ENCODE results near the gene ATP5PO. TPM values are rescaled to one million over a fixed set of nuclear protein-coding genes. Genes with fewer than 3 reads are reported as not detected.
"Not testable (repeated sequence)": the region's sequence is repeated elsewhere in the genome, so short reads cannot be mapped to it uniquely, and the experiment has no call there.

The ATP5PO gene
- total and polyA plus RNA-seq, 5 donors = 538 to 1,692 (median 608) TPM

DNA sequence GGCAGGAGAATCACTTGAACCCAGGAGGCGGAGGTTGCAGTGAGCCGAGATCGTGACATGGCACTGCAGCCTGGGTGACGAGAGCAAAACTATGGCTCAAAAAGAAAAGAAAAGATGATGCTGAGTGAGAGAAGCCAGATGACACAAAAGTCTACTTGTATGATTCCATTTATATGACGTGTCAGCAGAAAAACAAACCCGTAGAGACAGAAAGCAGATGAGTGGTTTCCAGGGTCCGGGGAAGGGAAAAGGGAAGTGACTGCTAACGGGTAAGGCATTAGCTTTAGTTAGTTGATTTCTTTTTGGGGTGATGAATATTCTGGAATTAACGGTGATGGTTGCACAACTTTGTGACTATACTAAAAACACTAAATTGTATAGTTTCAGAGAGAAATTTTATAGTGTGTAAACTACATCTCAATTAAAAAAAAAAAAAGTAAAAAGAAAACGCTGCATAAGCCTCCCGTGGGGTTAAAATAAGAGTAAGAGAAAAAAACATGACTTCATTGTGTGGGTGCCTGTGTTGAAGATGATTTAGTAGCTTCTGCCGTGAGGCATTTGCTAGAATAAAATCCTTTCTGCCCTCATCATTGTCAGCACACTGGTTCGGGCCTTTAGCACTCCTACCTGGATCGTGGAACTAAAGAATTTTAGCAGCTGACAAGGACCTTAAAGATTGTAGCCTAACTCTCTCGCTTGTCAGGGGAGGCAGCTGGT lies 24.7 kb upstream of the ATP5PO start:
- no peaks in the 10 kb centered on the region for H3K9me3 ChIP-seq (ENCODE audit: control insufficient read depth, low read length)
- no peaks in the 10 kb centered on the region for H3K27me3 ChIP-seq (ENCODE audit: control insufficient read depth, insufficient read depth)
- DNase-seq (no peak), ATAC-seq (no peak)
- WGBS = 77% methylated on average over 15 of the region's 15 CpGs
- H3K4me1 ChIP-seq (ENCODE audit: control insufficient read depth, insufficient read depth, low read length) = peaks cover 3% of the 10 kb centered on the region
- intact Hi-C loops (cut with DNase I) = loop anchor here in 3 of 4 donors (10.0 kb wide), 3 partner anchors 64 to 264 kb away; partner anchors contain the start of genes MRPS6 (in 2 of the 3) and SLC5A3 (in 2 of the 3)
- peak overlapping the region; percentile 53 for H3K27ac ChIP-seq (ENCODE audit: low read length)
- no peak overlapping the region for H3K4me3 ChIP-seq (ENCODE audit: low read length)

GRCh38 chr21:33939226-33939625 lies 23.6 kb upstream of the ATP5PO start:
- intact Hi-C loops (cut with DNase I) = loop anchor here in 1 of 4 donors (10.0 kb wide), 1 partner anchor 136 kb away; the partner anchor contains the start of genes MRPS6 and SLC5A3
- ATAC-seq (no peak), DNase-seq (no peak)
- H3K27me3 ChIP-seq (ENCODE audit: control insufficient read depth, insufficient read depth) = no peaks in the 10 kb centered on the region
- no peak overlapping the region for H3K27ac ChIP-seq (ENCODE audit: low read length)
- no peak overlapping the region for H3K4me3 ChIP-seq (ENCODE audit: low read length)
- WGBS = 65% methylated on average over 3 of the region's 3 CpGs
- no peaks in the 10 kb centered on the region for H3K9me3 ChIP-seq (ENCODE audit: control insufficient read depth, low read length)
- H3K4me1 ChIP-seq (ENCODE audit: control insufficient read depth, insufficient read depth, low read length) = peaks cover 3% of the 10 kb centered on the region

DNA sequence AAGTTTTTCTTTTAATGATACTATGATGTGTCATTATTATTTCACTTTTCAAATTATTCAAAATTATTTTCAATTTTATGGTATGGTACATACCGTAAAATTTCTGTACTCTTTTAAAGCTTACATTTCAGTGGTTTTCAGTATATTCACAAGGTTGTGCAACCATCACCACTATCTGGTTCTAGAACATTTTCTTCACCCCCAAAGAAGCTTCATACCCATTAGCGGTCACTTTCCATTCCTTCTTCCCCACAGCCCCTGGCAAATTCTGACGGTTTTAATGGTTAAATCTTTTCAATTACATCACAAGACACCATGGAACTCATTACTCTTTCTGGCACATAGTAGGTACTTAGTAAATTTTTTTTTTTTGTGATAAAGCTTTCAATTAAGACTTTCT lies 22.8 kb upstream of the ATP5PO start:
- Histone ChIP-seq H3K27me3 (ENCODE audit: control insufficient read depth, insufficient read depth) (no peaks in the 10 kb centered on the region), H3K4me3 (ENCODE audit: low read length) (no peak overlapping the region), H3K4me1 (ENCODE audit: control insufficient read depth, insufficient read depth, low read length) (peaks cover 3% of the 10 kb centered on the region), H3K9me3 (ENCODE audit: control insufficient read depth, low read length) (no peaks in the 10 kb centered on the region), H3K27ac (ENCODE audit: low read length) (no peak overlapping the region)
- intact Hi-C loops (cut with DNase I) = loop anchor here in 1 of 4 donors (10.0 kb wide), 1 partner anchor 136 kb away; the partner anchor contains the start of genes MRPS6 and SLC5A3
- DNase-seq = no peak
- ATAC-seq = no peak
- WGBS = 88% methylated on average over 3 of the region's 3 CpGs

- H3K9me3 ChIP-seq (ENCODE audit: control insufficient read depth, low read length) = no peaks in the 10 kb centered on the region
- peaks cover 3% of the 10 kb centered on the region for H3K4me1 ChIP-seq (ENCODE audit: control insufficient read depth, insufficient read depth, low read length)
- no peaks in the 10 kb centered on the region for H3K27me3 ChIP-seq (ENCODE audit: control insufficient read depth, insufficient read depth)
- ATAC-seq (no peak), DNase-seq (no peak)
- H3K27ac ChIP-seq (ENCODE audit: low read length) = no peak overlapping the region
- H3K4me3 ChIP-seq (ENCODE audit: low read length) = no peak overlapping the region
- intact Hi-C loops (cut with DNase I) = loop anchor here in 1 of 4 donors (10.0 kb wide), 1 partner anchor 137 kb away; the partner anchor contains the start of genes MRPS6 and SLC5A3
- WGBS = 85% methylated on average over 14 of the region's 14 CpGs
Observed at GRCh38 chr21:33937931-33938339, 22.3 kb upstream of the ATP5PO start.

GRCh38 chr21:33937146-33937545 lies 21.5 kb upstream of the ATP5PO start:
- no peaks in the 10 kb centered on the region for H3K27me3 ChIP-seq (ENCODE audit: control insufficient read depth, insufficient read depth)
- H3K27ac ChIP-seq (ENCODE audit: low read length) = peak overlapping the region; percentile 17
- no peak for DNase-seq
- ATAC-seq = no peak
- 83% methylated on average over 4 of the region's 4 CpGs for WGBS
- H3K4me1 ChIP-seq (ENCODE audit: control insufficient read depth, insufficient read depth, low read length) = peaks cover 7% of the 10 kb centered on the region
- no peaks in the 10 kb centered on the region for H3K9me3 ChIP-seq (ENCODE audit: control insufficient read depth, low read length)
- intact Hi-C loops (cut with DNase I) = loop anchor here in 1 of 4 donors (10.0 kb wide), 1 partner anchor 138 kb away; the partner anchor contains the start of genes MRPS6 and SLC5A3
- H3K4me3 ChIP-seq (ENCODE audit: low read length) = no peak overlapping the region

DNA sequence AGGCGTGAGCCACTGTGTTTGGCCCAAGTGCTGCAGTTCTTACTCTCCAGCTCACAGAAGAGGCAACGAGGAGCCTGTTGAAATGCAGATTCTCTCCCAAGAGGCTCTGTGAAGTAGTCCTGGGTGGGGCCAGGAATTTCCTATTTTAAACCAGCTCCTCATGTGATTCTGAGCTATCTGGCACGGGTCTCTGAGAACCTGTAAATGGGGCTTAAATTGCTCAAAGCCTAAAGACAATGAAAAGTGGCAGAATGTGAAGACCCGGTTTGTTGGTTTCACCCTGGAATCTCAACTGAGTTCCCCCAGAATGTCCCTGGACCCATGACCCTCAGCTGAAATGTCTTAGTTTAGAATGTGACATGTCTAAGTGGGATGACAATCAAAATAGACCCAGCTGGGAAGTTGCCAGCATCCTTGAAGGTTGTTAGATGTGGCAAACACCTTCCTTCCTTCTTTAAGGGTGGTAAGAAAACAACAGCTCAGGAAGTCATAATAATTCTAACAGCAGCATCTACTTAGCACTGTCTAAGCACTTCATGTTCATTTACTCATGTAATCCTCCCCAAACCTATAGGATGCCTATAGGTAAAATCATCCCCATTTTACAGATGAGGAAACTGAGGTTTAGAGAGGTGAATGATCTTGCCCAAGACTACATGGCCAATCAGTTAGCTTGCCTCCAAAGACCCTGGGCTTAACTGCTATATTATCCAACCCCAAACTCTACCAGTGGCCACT lies 20.9 kb upstream of the ATP5PO start:
- no peaks in the 10 kb centered on the region for H3K9me3 ChIP-seq (ENCODE audit: control insufficient read depth, low read length)
- no peak for ATAC-seq
- peak overlapping the region; percentile 21 for H3K27ac ChIP-seq (ENCODE audit: low read length)
- no peak for DNase-seq
- 48% methylated on average over 4 of the region's 4 CpGs for WGBS
- H3K4me3 ChIP-seq (ENCODE audit: low read length) = no peak overlapping the region
- H3K4me1 ChIP-seq (ENCODE audit: control insufficient read depth, insufficient read depth, low read length) = peaks cover 9% of the 10 kb centered on the region
- H3K27me3 ChIP-seq (ENCODE audit: control insufficient read depth, insufficient read depth) = no peaks in the 10 kb centered on the region
- intact Hi-C loops (cut with DNase I) = loop anchor here in 1 of 4 donors (10.0 kb wide), 1 partner anchor 138 kb away; the partner anchor contains the start of genes MRPS6 and SLC5A3

- ATAC-seq (no peak), DNase-seq (no peak)
- Histone ChIP-seq H3K27ac (ENCODE audit: low read length) (no peak overlapping the region), H3K4me1 (ENCODE audit: control insufficient read depth, insufficient read depth, low read length) (peaks cover 9% of the 10 kb centered on the region), H3K4me3 (ENCODE audit: low read length) (no peak overlapping the region), H3K9me3 (ENCODE audit: control insufficient read depth, low read length) (no peaks in the 10 kb centered on the region), H3K27me3 (ENCODE audit: control insufficient read depth, insufficient read depth) (no peaks in the 10 kb centered on the region)
- intact Hi-C loops (cut with DNase I) = loop anchor here in 1 of 4 donors (10.0 kb wide), 1 partner anchor 142 kb away; the partner anchor contains the start of genes MRPS6 and SLC5A3
- WGBS = 97% methylated on average over 5 of the region's 5 CpGs
Observed at GRCh38 chr21:33932731-33933130, 17.1 kb upstream of the ATP5PO start.

- Histone ChIP-seq H3K4me1 (ENCODE audit: control insufficient read depth, insufficient read depth, low read length) (peaks cover 9% of the 10 kb centered on the region), H3K9me3 (ENCODE audit: control insufficient read depth, low read length) (no peaks in the 10 kb centered on the region), H3K27ac (ENCODE audit: low read length) (peak overlapping the region; percentile 68), H3K27me3 (ENCODE audit: control insufficient read depth, insufficient read depth) (no peaks in the 10 kb centered on the region), H3K4me3 (ENCODE audit: low read length) (peak overlapping the region; percentile 88)
- 40% methylated on average over 10 of the region's 10 CpGs for WGBS
- ATAC-seq = peak; percentile 60 to 61
- intact Hi-C loops (cut with DNase I) = loop anchor here in 1 of 4 donors (10.0 kb wide), 1 partner anchor 143 kb away; the partner anchor contains the start of genes MRPS6 and SLC5A3
- peak in 1 of 3 donors; percentile 58 for DNase-seq
Observed at GRCh38 chr21:33931799-33932390, 16.3 kb upstream of the ATP5PO start.

- H3K9me3 ChIP-seq (ENCODE audit: control insufficient read depth, low read length); H3K4me1 ChIP-seq (ENCODE audit: control insufficient read depth, insufficient read depth, low read length); H3K27me3 ChIP-seq (ENCODE audit: control insufficient read depth, insufficient read depth); ATAC-seq; DNase-seq: not testable (repeated sequence)
- H3K27ac ChIP-seq (ENCODE audit: low read length) = peak overlapping the region; percentile 15
- intact Hi-C loops (cut with DNase I) = loop anchor here in 1 of 4 donors (10.0 kb wide), 1 partner anchor 144 kb away; the partner anchor contains the start of genes MRPS6 and SLC5A3
- WGBS = 86% methylated on average over 7 of the region's 34 CpGs
- H3K4me3 ChIP-seq (ENCODE audit: low read length) = peak overlapping the region; percentile 88
Observed at GRCh38 chr21:33931052-33931798, 15.6 kb upstream of the ATP5PO start.

DNA sequence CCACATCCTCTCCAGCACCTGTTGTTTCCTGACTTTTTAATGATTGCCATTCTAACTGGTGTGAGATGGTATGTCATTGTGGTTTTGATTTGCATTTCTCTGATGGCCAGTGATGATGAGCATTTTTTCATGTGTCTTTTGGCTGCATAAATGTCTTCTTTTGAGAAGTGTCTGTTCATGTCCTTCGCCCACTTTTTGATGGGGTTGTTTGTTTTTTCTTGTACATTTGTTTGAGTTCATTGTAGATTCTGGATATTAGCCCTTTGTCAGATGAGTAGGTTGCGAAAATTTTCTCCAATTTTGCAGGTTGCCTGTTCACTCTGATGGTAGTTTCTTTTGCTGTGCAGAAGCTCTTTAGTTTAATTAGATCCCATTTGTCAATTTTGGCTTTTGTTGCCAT lies 10.6 kb upstream of the ATP5PO start:
- ATAC-seq; H3K4me3 ChIP-seq (ENCODE audit: low read length); H3K27ac ChIP-seq (ENCODE audit: low read length); intact Hi-C loops (cut with DNase I); H3K9me3 ChIP-seq (ENCODE audit: control insufficient read depth, low read length); DNase-seq; H3K4me1 ChIP-seq (ENCODE audit: control insufficient read depth, insufficient read depth, low read length); H3K27me3 ChIP-seq (ENCODE audit: control insufficient read depth, insufficient read depth): not testable (repeated sequence)
- WGBS = 91% methylated on average over 2 of the region's 2 CpGs

All from right cardiac atrium (tissue), 5 donors.